ENCODE measurements around the gene NUB1.

Gene NUB1

DNA sequence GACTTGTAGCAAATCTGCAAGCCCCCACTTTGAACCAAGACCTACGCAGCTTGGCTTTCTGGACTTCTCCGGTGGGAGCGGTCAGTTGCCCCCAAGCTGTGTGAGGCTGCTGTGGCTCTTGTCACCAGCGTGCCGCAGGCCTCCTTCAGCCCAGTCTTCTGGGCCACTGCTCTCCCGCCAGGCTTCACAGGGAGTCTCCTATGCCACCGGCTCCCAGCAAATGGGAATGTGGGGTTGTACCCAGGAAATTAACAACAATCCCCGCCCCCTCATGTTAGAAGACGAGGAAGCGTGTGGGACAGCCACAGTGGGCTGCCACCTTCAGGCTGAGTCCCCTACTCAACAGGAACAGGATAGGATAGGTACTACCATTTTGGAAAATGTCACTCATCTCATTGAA is 64.0 kb downstream of the NUB1 start:
- TF ChIP-seq, protein P1, sequence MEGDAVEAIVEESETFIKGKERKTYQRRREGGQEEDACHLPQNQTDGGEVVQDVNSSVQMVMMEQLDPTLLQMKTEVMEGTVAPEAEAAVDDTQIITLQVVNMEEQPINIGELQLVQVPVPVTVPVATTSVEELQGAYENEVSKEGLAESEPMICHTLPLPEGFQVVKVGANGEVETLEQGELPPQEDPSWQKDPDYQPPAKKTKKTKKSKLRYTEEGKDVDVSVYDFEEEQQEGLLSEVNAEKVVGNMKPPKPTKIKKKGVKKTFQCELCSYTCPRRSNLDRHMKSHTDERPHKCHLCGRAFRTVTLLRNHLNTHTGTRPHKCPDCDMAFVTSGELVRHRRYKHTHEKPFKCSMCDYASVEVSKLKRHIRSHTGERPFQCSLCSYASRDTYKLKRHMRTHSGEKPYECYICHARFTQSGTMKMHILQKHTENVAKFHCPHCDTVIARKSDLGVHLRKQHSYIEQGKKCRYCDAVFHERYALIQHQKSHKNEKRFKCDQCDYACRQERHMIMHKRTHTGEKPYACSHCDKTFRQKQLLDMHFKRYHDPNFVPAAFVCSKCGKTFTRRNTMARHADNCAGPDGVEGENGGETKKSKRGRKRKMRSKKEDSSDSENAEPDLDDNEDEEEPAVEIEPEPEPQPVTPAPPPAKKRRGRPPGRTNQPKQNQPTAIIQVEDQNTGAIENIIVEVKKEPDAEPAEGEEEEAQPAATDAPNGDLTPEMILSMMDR (IDR thresholded peaks at IDR 0.05): no peak
- Mint-ChIP-seq H3K4me3 (no peak overlapping the region), H3K9me3 (no peaks in the 10 kb centered on the region), H3K27ac (no peak overlapping the region), H3K27me3 (ENCODE audit: low read depth, poor library complexity) (peaks cover 15% of the 10 kb centered on the region), H3K36me3 (ENCODE audit: low read depth) (peaks cover 22% of the 10 kb centered on the region), H3K4me1 (peaks cover 67% of the 10 kb centered on the region)
- DNase-seq: no peak

DNA sequence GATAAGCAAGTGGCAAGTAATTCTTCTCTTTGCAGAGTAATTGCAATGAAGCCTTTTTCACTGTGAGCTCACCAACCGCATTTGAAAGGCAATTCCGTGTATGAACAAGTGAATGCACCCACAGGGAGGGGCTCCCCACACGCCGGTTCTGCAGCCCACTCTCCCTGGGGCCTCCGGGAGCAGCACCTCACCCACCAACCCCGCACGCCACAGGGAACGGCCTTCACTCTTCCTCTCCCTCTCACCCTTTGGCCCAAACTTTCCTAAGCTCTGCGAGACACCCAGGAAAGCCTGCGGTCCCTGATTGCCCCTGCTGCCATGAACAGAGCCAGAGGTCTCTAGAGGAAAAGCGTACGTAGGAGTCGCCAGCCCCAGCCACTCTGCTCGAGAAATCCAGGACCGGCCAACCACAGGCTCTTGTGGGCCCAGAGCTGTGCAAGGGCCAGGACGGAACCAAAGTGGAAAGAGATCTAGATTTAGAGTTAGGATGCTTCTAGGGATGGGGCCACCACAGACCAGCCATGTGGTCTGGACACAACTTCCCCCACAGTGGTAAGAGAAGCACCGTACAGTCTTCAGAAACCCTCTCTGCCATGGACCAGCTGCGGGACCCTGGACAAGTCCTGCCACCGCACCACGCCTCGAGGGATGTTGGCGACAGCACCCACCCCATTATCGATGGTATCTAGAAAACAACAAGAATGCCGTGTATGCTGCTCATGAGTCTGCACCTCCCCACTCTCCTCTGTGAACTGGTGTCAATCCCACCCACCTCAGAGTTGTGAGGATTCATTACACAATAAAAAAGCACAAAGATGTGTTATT is 64.7 kb downstream of the NUB1 start:
- no peak overlapping the region for H3K4me3 Mint-ChIP-seq

DNA sequence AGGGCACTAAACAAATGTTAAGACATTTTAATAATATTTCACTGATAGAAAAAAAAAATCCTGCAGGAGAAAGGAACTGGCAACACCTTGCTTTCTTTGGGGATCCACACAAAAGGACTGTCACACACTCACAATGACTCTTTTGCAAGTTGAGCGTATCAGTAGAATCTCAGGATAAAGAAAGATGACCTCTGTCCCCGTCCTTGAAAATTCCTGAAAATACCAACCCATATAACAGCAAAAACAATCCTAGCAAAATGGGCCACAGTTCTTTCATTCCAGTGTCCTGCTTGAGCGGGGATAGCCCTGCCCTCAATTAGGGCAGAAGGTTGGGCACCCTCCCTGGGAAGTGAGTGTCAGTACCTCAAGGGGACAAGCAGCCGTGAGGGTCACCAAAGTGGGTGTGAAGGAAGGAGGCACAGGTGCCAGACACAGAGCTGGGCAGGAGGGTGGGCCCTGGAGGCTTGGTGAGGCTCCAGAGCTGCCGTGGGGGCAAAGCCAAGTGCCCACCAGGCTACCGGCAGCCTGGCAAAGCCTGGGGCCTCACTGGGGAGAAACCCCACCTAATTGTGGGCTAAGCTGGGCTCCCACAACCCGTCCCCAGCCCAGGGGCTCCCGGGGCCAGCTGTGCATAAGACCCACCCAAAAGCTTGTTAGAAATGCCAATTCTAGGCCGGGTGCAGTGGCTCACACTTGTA is 65.4 kb downstream of the NUB1 start:
- Mint-ChIP-seq H3K9me3 (no peaks in the 10 kb centered on the region), H3K4me3 (peak overlapping the region; percentile 65), H3K4me1 (peaks cover 70% of the 10 kb centered on the region), H3K27me3 (ENCODE audit: low read depth, poor library complexity) (peaks cover 21% of the 10 kb centered on the region), H3K27ac (no peak overlapping the region), H3K36me3 (ENCODE audit: low read depth) (peaks cover 17% of the 10 kb centered on the region)
- TF ChIP-seq, protein P1 (IDR thresholded peaks at IDR 0.05): no peak
- no peak for DNase-seq

More for the DNA sequence above, 64.7 kb downstream of the NUB1 start:
- DNase-seq: no peak
- Mint-ChIP-seq H3K9me3 (no peaks in the 10 kb centered on the region), H3K36me3 (ENCODE audit: low read depth) (peaks cover 17% of the 10 kb centered on the region), H3K4me1 (peaks cover 67% of the 10 kb centered on the region), H3K27me3 (ENCODE audit: low read depth, poor library complexity) (peaks cover 19% of the 10 kb centered on the region), H3K27ac (peak overlapping the region; percentile 64)
- TF ChIP-seq, protein P1 (IDR thresholded peaks at IDR 0.05): no peak

DNA sequence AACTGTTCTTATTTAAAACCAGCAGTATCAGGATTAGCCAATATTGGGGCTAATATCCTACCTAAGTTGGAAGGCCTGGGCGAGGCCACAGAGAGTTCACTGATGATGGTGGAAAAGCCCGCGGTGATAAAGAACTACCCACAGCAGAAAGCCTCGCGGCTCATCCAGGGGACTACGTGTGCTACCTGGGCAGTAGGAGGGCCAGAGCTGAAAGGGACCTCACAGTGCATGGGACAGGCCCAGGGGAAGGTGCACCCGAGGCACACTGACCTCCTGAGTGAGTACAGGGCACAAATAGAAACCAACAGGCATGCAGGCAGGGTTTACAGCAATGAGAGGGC is 66.9 kb downstream of the NUB1 start:
- DNase-seq: no peak
- Mint-ChIP-seq H3K9me3 (no peaks in the 10 kb centered on the region), H3K27ac (peak overlapping the region; percentile 78), H3K36me3 (ENCODE audit: low read depth) (peaks cover 23% of the 10 kb centered on the region), H3K27me3 (ENCODE audit: low read depth, poor library complexity) (peaks cover 25% of the 10 kb centered on the region), H3K4me1 (peaks cover 68% of the 10 kb centered on the region), H3K4me3 (peak overlapping the region; percentile 94)
- TF ChIP-seq, protein P1 (IDR thresholded peaks at IDR 0.05): no peak

DNA sequence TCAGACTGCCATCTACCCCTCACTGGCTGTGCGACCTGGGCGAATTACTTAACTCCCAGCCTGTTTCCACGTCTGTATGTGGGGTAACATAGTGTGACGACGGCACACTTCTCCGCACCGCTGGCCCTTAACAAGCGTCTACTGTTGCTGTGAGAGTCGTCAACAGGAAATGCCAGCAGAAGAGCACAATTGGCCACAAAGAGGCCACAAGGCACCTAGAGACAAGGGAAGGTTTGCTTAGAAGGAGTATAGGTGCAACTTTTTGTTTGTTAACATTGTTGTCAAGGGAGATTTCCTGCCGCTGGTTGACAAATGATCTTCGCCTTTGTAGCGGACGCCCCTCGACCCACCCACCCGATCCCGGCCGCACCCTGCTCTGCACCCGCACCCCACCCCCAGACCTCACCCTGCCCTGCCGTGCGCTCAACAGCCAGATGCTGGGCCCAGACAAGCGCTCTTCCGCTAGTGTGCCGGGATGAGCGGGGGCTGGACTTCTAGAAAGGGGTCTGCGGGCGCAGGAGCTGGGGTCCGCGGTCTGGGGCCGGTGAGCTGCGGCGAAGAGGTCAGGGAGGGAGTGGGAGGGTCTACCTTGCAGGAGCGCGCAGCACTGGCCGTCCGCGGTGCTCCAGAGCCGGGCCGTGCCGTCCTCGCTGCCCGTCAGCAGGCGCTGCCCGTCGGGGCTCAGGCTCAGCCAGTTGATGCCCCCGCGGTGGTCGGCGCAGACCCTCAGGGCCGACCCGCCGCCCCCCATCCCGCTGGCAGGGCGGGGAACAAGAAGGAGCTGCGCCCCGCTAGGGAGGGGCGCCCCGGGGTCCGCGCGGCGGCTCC is 67.4 kb downstream of the NUB1 start:
- H3K27me3 Mint-ChIP-seq (ENCODE audit: low read depth, poor library complexity): peaks cover 28% of the 10 kb centered on the region
- peak overlapping the region; percentile 94 for H3K4me3 Mint-ChIP-seq
- DNase-seq: peak; percentile 57

More for the DNA sequence above, 67.4 kb downstream of the NUB1 start:
- TF ChIP-seq, protein P1 (IDR thresholded peaks at IDR 0.05): no peak
- H3K9me3 Mint-ChIP-seq: peaks cover under 1% of the 10 kb centered on the region
- peak overlapping the region; percentile 78 for H3K27ac Mint-ChIP-seq
- H3K4me1 Mint-ChIP-seq: peaks cover 63% of the 10 kb centered on the region
- H3K36me3 Mint-ChIP-seq (ENCODE audit: low read depth): peaks cover 23% of the 10 kb centered on the region
